MM.1S (cell line): ENCODE results near the gene BAZ2A.

Experiments used
- DNase-seq: peaks from one replicate; pipeline ENCODE4 v3.0.0-alpha.2; 2015
- H2AFZ ChIP-seq: fragments of 300-600 bp; sonication (generic); 2 replicates; pipeline ENCODE4 v1.6.0; 2016; ENCODE audit warnings: antibody characterized with exemption, low read length
- H3F3A ChIP-seq: fragments of 300-600 bp; sonication (generic); 2 replicates; pipeline ENCODE4 v1.6.1; 2016; ENCODE audit warnings: mild to moderate bottlenecking, antibody characterized with exemption, low read length, moderate library complexity, mixed read lengths; ENCODE audit not compliant: insufficient read depth
- H3K27ac ChIP-seq: fragments of 300-600 bp; sonication (generic); 2 replicates; pipeline ENCODE4 v1.5.1; 2016; ENCODE audit warnings: mild to moderate bottlenecking, low read length
- H3K27me3 ChIP-seq: fragments of 300-600 bp; sonication (generic); replicated peaks from 2 replicates; pipeline ENCODE4 v1.6.0; 2016; ENCODE audit warnings: low read length; ENCODE audit not compliant: insufficient read depth
- H3K36me3 ChIP-seq: fragments of 300-600 bp; sonication (generic); replicated peaks from 2 replicates; pipeline ENCODE4 v1.6.1; 2016; ENCODE audit warnings: mild to moderate bottlenecking, low read length, mixed read lengths; ENCODE audit not compliant: insufficient read depth
- H3K4me1 ChIP-seq: fragments of 300-600 bp; sonication (generic); 2 replicates; pipeline ENCODE4 v1.6.1; 2016; ENCODE audit warnings: low read length, mixed read lengths
- H3K4me2 ChIP-seq: fragments of 300-600 bp; sonication (generic); 2 replicates; pipeline ENCODE4 v1.6.0; 2016; ENCODE audit warnings: low read depth, low read length
- H3K4me3 ChIP-seq: fragments of 300-600 bp; sonication (generic); 2 replicates; pipeline ENCODE4 v1.5.1; 2016; ENCODE audit warnings: low read length, mixed read lengths
- H3K79me2 ChIP-seq: fragments of 300-600 bp; sonication (generic); 2 replicates; pipeline ENCODE4 v1.6.1; 2016; ENCODE audit warnings: mixed run types, low read length, mixed read lengths
- H3K9ac ChIP-seq: fragments of 300-600 bp; sonication (generic); 2 replicates; pipeline ENCODE4 v1.6.1; 2016; ENCODE audit warnings: low read length, mixed read lengths
- H3K9me2 ChIP-seq: fragments of 300-600 bp; sonication (generic); replicated peaks from 2 replicates; pipeline ENCODE4 v1.6.1; 2016; ENCODE audit warnings: mild to moderate bottlenecking, low read length, mixed read lengths; ENCODE audit not compliant: insufficient read depth
- H3K9me3 ChIP-seq: fragments of 300-600 bp; sonication (generic); replicated peaks from 2 replicates; pipeline ENCODE4 v1.6.1; 2016; ENCODE audit warnings: mild to moderate bottlenecking, low read length, mixed read lengths; ENCODE audit not compliant: insufficient read depth
- H4K20me1 ChIP-seq: fragments of 300-600 bp; sonication (generic); 2 replicates; pipeline ENCODE4 v1.6.1; 2016; ENCODE audit warnings: mild to moderate bottlenecking, low read length, moderate library complexity, mixed read lengths; ENCODE audit not compliant: insufficient read depth
- CTCF ChIP-seq: fragments of 300-600 bp; sonication (generic); IDR thresholded peaks from 2 replicates; pipeline ENCODE4 v1.5.1; 2016; ENCODE audit warnings: antibody characterized with exemption, low read length, mixed read lengths
- EZH2 ChIP-seq: fragments of 300-600 bp; sonication (generic); optimal IDR thresholded peaks from 2 replicates; pipeline ENCODE3; 2017; ENCODE audit warnings: low read depth, mild to moderate bottlenecking, antibody characterized with exemption, low read length, mixed read lengths
- EZH2phosphoT487 ChIP-seq: fragments of 300-600 bp; sonication (generic); IDR thresholded peaks from 2 replicates; pipeline ENCODE4 v1.6.1; 2018; ENCODE audit warnings: antibody characterized with exemption, low read length

Gene BAZ2A

GRCh38 chr12:56589783-56590182, 40.3 kb downstream of the BAZ2A start:
- Histone ChIP-seq H3K79me2 (no peaks in the 10 kb centered on the region), H3K36me3 (no peaks in the 10 kb centered on the region), H4K20me1 (no peaks in the 10 kb centered on the region), H3F3A (peaks cover 9% of the 10 kb centered on the region), H3K4me1 (peaks cover 16% of the 10 kb centered on the region), H3K4me3 (no peak overlapping the region), H2AFZ (no peak overlapping the region), H3K27ac (no peak overlapping the region), H3K9me3 (no peaks in the 10 kb centered on the region), H3K27me3 (no peaks in the 10 kb centered on the region), H3K9ac (no peak overlapping the region), H3K4me2 (no peak overlapping the region), H3K9me2 (no peaks in the 10 kb centered on the region)
- TF ChIP-seq EZH2 (no peak), EZH2phosphoT487 (no peak), CTCF (no peak)
- DNase-seq = no peak

- Histone ChIP-seq H3K36me3 (no peaks in the 10 kb centered on the region), H3K4me3 (no peak overlapping the region), H3K79me2 (no peaks in the 10 kb centered on the region), H3K4me2 (no peak overlapping the region), H3K9me2 (no peaks in the 10 kb centered on the region), H4K20me1 (no peaks in the 10 kb centered on the region), H2AFZ (no peak overlapping the region), H3K4me1 (peaks cover 3% of the 10 kb centered on the region; the same call in 1 of the 2 replicates), H3F3A (no peaks in the 10 kb centered on the region), H3K27ac (no peak overlapping the region), H3K9ac (no peak overlapping the region), H3K9me3 (no peaks in the 10 kb centered on the region), H3K27me3 (no peaks in the 10 kb centered on the region)
- no peak for DNase-seq
- TF ChIP-seq CTCF (no peak), EZH2 (no peak), EZH2phosphoT487 (no peak)
Measured at GRCh38 chr12:56585098-56585497, 45.0 kb downstream of the BAZ2A start.

- Histone ChIP-seq H3K9ac (no peak overlapping the region), H3K9me3 (no peaks in the 10 kb centered on the region), H2AFZ (no peak overlapping the region), H3K79me2 (no peaks in the 10 kb centered on the region), H3K4me2 (no peak overlapping the region), H3K4me3 (no peak overlapping the region), H3K27me3 (no peaks in the 10 kb centered on the region), H3F3A (no peaks in the 10 kb centered on the region), H3K9me2 (no peaks in the 10 kb centered on the region), H4K20me1 (no peaks in the 10 kb centered on the region), H3K36me3 (no peaks in the 10 kb centered on the region), H3K27ac (no peak overlapping the region), H3K4me1 (no peaks in the 10 kb centered on the region)
- DNase-seq = no peak
- TF ChIP-seq CTCF = no peak
- no peak for TF ChIP-seq EZH2
Measured at GRCh38 chr12:56581418-56582145, 48.5 kb downstream of the BAZ2A start.
